NT2/D1 (cell line): ENCODE data around the gene FSTL3.

Experiments
- SUZ12 ChIP-seq: IDR thresholded peaks from 2 replicates; pipeline ENCODE4 v1.6.1; 2011; ENCODE audit not compliant: insufficient read length, insufficient read depth; ENCODE audit errors: extremely low read depth
- YY1 ChIP-seq: IDR thresholded peaks from 2 replicates; pipeline ENCODE4 v1.6.1; 2011; ENCODE audit not compliant: insufficient read length, insufficient read depth
- ZNF274 ChIP-seq: IDR thresholded peaks from 2 replicates; pipeline ENCODE4 v1.6.1; 2011; ENCODE audit warnings: mild to moderate bottlenecking, low read depth, low read length

GRCh38 chr19:688214-688613 is 12.0 kb downstream of the FSTL3 start:
- TF ChIP-seq YY1 (no peak), ZNF274 (no peak), SUZ12 (no peak)
